H1 (cell line): ENCODE measurements around the gene RNF214. TPM values are rescaled to one million over a fixed set of nuclear protein-coding genes. Genes with fewer than 3 reads are reported as not detected.

Experiments
- CTCF ChIA-PET: fragments of 300-600 bp; sonication (Branson Sonifier 250); formaldehyde crosslinking; loops from one replicate; lab custom pipeline; 2021; ENCODE audit not compliant: partially characterized antibody; lab: Charles Lee
- POLR2A ChIA-PET: fragments of 300-600 bp; sonication (Branson Sonifier 250); formaldehyde crosslinking; loops from one replicate; lab custom pipeline; 2021; ENCODE audit warnings: inconsistent platforms; ENCODE audit not compliant: partially characterized antibody; lab: Charles Lee
- DNase-seq, 2 experiments: peaks; one replicate each; pipeline versions ENCODE4 v3.0.0 to v3.0.0-alpha.2; 2010 to 2022; ENCODE audit warnings: low spot score in 2 of 2, low read depth in 1 of 2, mixed read lengths in 1 of 2
- FAIRE-seq: peaks from 2 replicates; lab custom pipeline; 2011; peaks lifted over from hg19 to GRCh38; lab: Jason Lieb, UNC
- H2AFZ ChIP-seq: 2 replicates; pipeline ENCODE4 v1.8.1; 2012; ENCODE audit warnings: low read length, inconsistent platforms
- H2AK5ac ChIP-seq: 2 replicates; pipeline ENCODE4 v1.6.1; 2013; ENCODE audit warnings: low read depth, low read length
- H2BK120ac ChIP-seq: replicated peaks from 2 replicates; pipeline ENCODE3; 2013; ENCODE audit warnings: low read depth, low read length, inconsistent platforms
- H2BK12ac ChIP-seq: 2 replicates; pipeline ENCODE4 v1.6.1; 2013; ENCODE audit warnings: low read depth, low read length
- H2BK15ac ChIP-seq: 2 replicates; pipeline ENCODE4 v1.6.1; 2013; ENCODE audit warnings: low read length
- H2BK20ac ChIP-seq: 2 replicates; pipeline ENCODE4 v1.6.1; 2013; ENCODE audit warnings: low read length
- H2BK5ac ChIP-seq: 2 replicates; pipeline ENCODE4 v1.6.1; 2013; ENCODE audit warnings: low read depth, low read length
- H3K14ac ChIP-seq: 2 replicates; pipeline ENCODE4 v1.6.1; 2013; ENCODE audit warnings: inconsistent platforms; ENCODE audit not compliant: insufficient read length
- H3K18ac ChIP-seq: 2 replicates; pipeline ENCODE4 v1.6.1; 2013; ENCODE audit warnings: low read length; ENCODE audit errors: extremely low read depth
- H3K23ac ChIP-seq: 2 replicates; pipeline ENCODE4 v1.6.1; 2013; ENCODE audit warnings: inconsistent platforms; ENCODE audit not compliant: insufficient read length
- H3K23me2 ChIP-seq: 2 replicates; pipeline ENCODE4 v1.6.1; 2013; ENCODE audit warnings: low read depth, low read length
- H3K27ac ChIP-seq: 2 replicates; pipeline ENCODE4 v1.6.1; 2011; ENCODE audit warnings: low read depth, low read length, inconsistent platforms
- H3K27me3 ChIP-seq, 4 experiments: replicated peaks in 1 of 4; 1 replicate in 1 of 4; 2 replicates in 3 of 4; pipeline versions ENCODE4 v1.6.1 to v1.8.1; 2011 to 2013; ENCODE audit warnings: low read length in 3 of 4, mild to moderate bottlenecking in 3 of 4, inconsistent platforms in 2 of 4, mixed read lengths in 2 of 4, moderate library complexity in 1 of 4; ENCODE audit not compliant: control insufficient read depth in 3 of 4, insufficient read depth in 3 of 4; ENCODE audit errors: extremely low read depth in 1 of 4
- H3K36me3 ChIP-seq, 4 experiments: 2 replicates each; pipeline versions ENCODE4 v1.6.1 to v1.8.1; 2011 to 2013; ENCODE audit warnings: mild to moderate bottlenecking in 4 of 4, low read length in 3 of 4, moderate library complexity in 2 of 4, control low read depth in 1 of 4, inconsistent platforms in 1 of 4; ENCODE audit not compliant: insufficient read depth in 4 of 4, control insufficient read depth in 2 of 4
- H3K4ac ChIP-seq: replicated peaks from 2 replicates; pipeline ENCODE3; 2013; ENCODE audit warnings: low read length, low read depth, mixed read lengths, inconsistent platforms; ENCODE audit not compliant: insufficient read length
- H3K4me1 ChIP-seq, 4 experiments: replicated peaks in 1 of 4; 1 replicate in 1 of 4; 2 replicates in 3 of 4; pipeline versions ENCODE4 v1.6.1 to v1.8.1; 2011 to 2013; ENCODE audit warnings: low read length in 3 of 4, inconsistent platforms in 2 of 4, mixed read lengths in 1 of 4; ENCODE audit not compliant: insufficient read depth in 4 of 4, control insufficient read depth in 3 of 4
- H3K4me2 ChIP-seq, 2 experiments: 2 replicates each; pipeline versions ENCODE4 v1.6.1 to v1.8.1; 2011 to 2013; ENCODE audit warnings: low read depth in 2 of 2, low read length in 2 of 2, control low read depth in 1 of 2, inconsistent platforms in 1 of 2, mild to moderate bottlenecking in 1 of 2; ENCODE audit not compliant: insufficient read depth in 1 of 2
- H3K4me3 ChIP-seq, 4 experiments: fragments of 200-600, 300-600 bp in 1 of 4; sonication (generic), shearing (Covaris generic), sonication (Bioruptor Twin) in 1 of 4; 2 replicates each; pipeline versions ENCODE4 v1.5.1 to v1.8.1; 2011 to 2016; ENCODE audit warnings: low read length in 4 of 4, low read depth in 3 of 4, control low read depth in 2 of 4, inconsistent platforms in 2 of 4, mild to moderate bottlenecking in 2 of 4, mixed read lengths in 1 of 4, moderate library complexity in 1 of 4; ENCODE audit not compliant: insufficient read depth in 2 of 4; ENCODE audit errors: extremely low read depth in 1 of 4
- H3K56ac ChIP-seq: replicated peaks from 2 replicates; pipeline ENCODE3; 2013; ENCODE audit warnings: low read depth, mild to moderate bottlenecking, mixed read lengths, low read length, inconsistent platforms; ENCODE audit not compliant: insufficient read length
- H3K79me1 ChIP-seq: 2 replicates; pipeline ENCODE4 v1.6.1; 2013; ENCODE audit warnings: low read depth, low read length, control low read depth
- H3K79me2 ChIP-seq, 2 experiments: 2 replicates each; pipeline versions ENCODE4 v1.6.1 to v1.8.1; 2012 to 2013; ENCODE audit warnings: low read length in 2 of 2, mild to moderate bottlenecking in 2 of 2, inconsistent platforms in 1 of 2; ENCODE audit not compliant: insufficient read depth in 2 of 2, control insufficient read depth in 1 of 2
- H3K9ac ChIP-seq, 4 experiments: replicated peaks in 1 of 4; 1 replicate in 1 of 4; 2 replicates in 3 of 4; pipeline versions ENCODE4 v1.6.1 to v1.8.1; 2011 to 2013; ENCODE audit warnings: low read depth in 3 of 4, low read length in 3 of 4, control low read depth in 2 of 4, mild to moderate bottlenecking in 2 of 4, moderate library complexity in 2 of 4, inconsistent platforms in 1 of 4; ENCODE audit errors: extremely low read depth in 1 of 4
- H3K9me3 ChIP-seq, 2 experiments: 2 replicates each; pipeline versions ENCODE4 v1.6.1 to v1.8.1; 2012 to 2013; ENCODE audit warnings: mild to moderate bottlenecking in 2 of 2, moderate library complexity in 2 of 2, control low read depth in 1 of 2, inconsistent platforms in 1 of 2, low read depth in 1 of 2, low read length in 1 of 2, mixed read lengths in 1 of 2; ENCODE audit not compliant: insufficient read depth in 2 of 2
- H4K20me1 ChIP-seq, 2 experiments: replicated peaks in 1 of 2; 2 replicates each; pipeline versions ENCODE3 to v1.8.1; 2011 to 2013; ENCODE audit warnings: inconsistent platforms in 2 of 2, low read length in 2 of 2, mild to moderate bottlenecking in 1 of 2; ENCODE audit not compliant: insufficient read depth in 2 of 2, control insufficient read depth in 1 of 2
- H4K5ac ChIP-seq: 2 replicates; pipeline ENCODE4 v1.6.1; 2013; ENCODE audit warnings: low read length, low read depth, mixed read lengths, inconsistent platforms; ENCODE audit not compliant: insufficient read length
- H4K8ac ChIP-seq: 2 replicates; pipeline ENCODE4 v1.8.0; 2013; ENCODE audit warnings: mild to moderate bottlenecking, moderate library complexity, low read length, inconsistent platforms; ENCODE audit not compliant: insufficient read depth; ENCODE audit errors: extremely low read depth
- H4K91ac ChIP-seq: replicated peaks from 2 replicates; pipeline ENCODE3; 2013; ENCODE audit warnings: low read length, mixed read lengths, inconsistent platforms; ENCODE audit not compliant: insufficient read length
- CHD2 ChIP-seq: IDR thresholded peaks from 2 replicates; pipeline ENCODE4 v1.6.1; 2012; ENCODE audit warnings: low read length, improper control_type of control experiment
- CREB1 ChIP-seq: IDR thresholded peaks from 2 replicates; pipeline ENCODE4 v1.6.1; 2012; ENCODE audit warnings: inconsistent platforms
- CTBP2 ChIP-seq: IDR thresholded peaks from 2 replicates; pipeline ENCODE4 v1.7.0; 2011; ENCODE audit warnings: borderline replicate concordance, mild to moderate bottlenecking, moderate library complexity, mixed read lengths, low read length; ENCODE audit not compliant: insufficient read depth, insufficient read length
- RFX5 ChIP-seq: IDR thresholded peaks from 2 replicates; pipeline ENCODE4 v1.6.1; 2011; ENCODE audit warnings: low read depth, low read length, improper control_type of control experiment, borderline replicate concordance
- WGBS, 2 experiments: shearing (Covaris generic) in 1 of 2; methylation state at CpG; one replicate each; pipeline versions ENCODE4 v1.1.6 to v1.1.7; 2013 to 2015; ENCODE audit warnings: low lambda C conversion rate in 2 of 2, mixed read lengths in 2 of 2, inconsistent platforms in 1 of 2, low coverage in 1 of 2, missing lambda C conversion rate in 1 of 2; ENCODE audit not compliant: insufficient replicate concordance in 2 of 2, insufficient coverage in 1 of 2, insufficient read length in 1 of 2; ENCODE audit errors: extremely low coverage in 1 of 2, missing lambda C conversion rate in 1 of 2; 5-methylcytosine and 5-hydroxymethylcytosine counted together
- polyA plus RNA-seq, 7 experiments: library from polyadenylated mRNA; depleted of rRNA in 3 of 7; stranded (reverse) in 5 of 7; unstranded in 2 of 7; fragments of >200 nt in 5 of 7; fragments of 200-250 nt in 2 of 7; gene quantifications; 1 replicate in 5 of 7; 2 replicates in 1 of 7; 4 replicates in 1 of 7; pipeline versions ENCODE4 v1.2.1 to v1.2.3, GENCODE V29; 2011 to 2013; ENCODE audit warnings: missing spikeins in 2 of 7, mixed read lengths in 2 of 7
- total RNA-seq: library from RNA; stranded (reverse); fragmentation: NEBNext Ultra II Directional; extraction: Animal tissue kit (Norgen Biotek cat#: 25700); gene quantifications from 2 replicates; pipeline ENCODE4 v1.2.1, GENCODE V29; 2021

The RNF214 gene
- total and polyA plus RNA-seq, 2 of the 8 experiments (the other 6 are each of a cell fraction or from before 2014, with no cell fraction given), result 34.9 to 35.6 TPM

DNA sequence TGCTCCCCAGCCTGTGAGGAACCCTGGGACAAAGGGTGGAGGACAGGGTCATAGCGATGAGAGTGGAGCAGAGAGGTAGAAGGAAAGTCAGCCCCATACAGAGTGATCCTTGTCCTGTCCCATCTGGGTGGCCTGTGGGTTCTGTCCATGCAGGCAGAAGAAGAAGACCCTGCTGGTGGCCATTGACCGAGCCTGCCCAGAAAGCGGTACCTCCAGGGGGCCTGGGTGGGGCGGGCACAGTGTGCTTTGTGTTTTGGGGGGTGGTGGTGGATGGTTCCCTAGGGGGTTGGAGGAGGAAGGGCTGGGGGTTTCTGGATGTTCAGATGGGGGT lies 46.1 kb upstream of the RNF214 start:
- no peak overlapping the region for H4K5ac ChIP-seq
- no peaks in the 10 kb centered on the region for H3K79me1 ChIP-seq
- peaks cover 0 to 10% (median 3%) of the 10 kb centered on the region in 4 experiments; a peak in 3 of 8 replicates for H3K36me3 ChIP-seq
- no peak overlapping the region for H2BK15ac ChIP-seq
- no peak overlapping the region for H2BK20ac ChIP-seq
- H3K27ac ChIP-seq, result no peak overlapping the region
- H3K4ac ChIP-seq, result no peak overlapping the region
- H3K56ac ChIP-seq, result no peak overlapping the region
- H2AK5ac ChIP-seq, result no peak overlapping the region
- H3K23me2 ChIP-seq, result no peaks in the 10 kb centered on the region
- no peak overlapping the region for H3K23ac ChIP-seq
- H3K4me1 ChIP-seq, result no peaks in the 10 kb centered on the region
- H3K27me3 ChIP-seq, result no peaks in the 10 kb centered on the region
- H3K18ac ChIP-seq, result no peak overlapping the region
- no peak for DNase-seq
- WGBS, 2 experiments, result 88% methylated on average over 2 of the region's 4 CpGs; no CpG with 5 or more reads in 1 of the 2 experiments
- POLR2A ChIA-PET, result interaction anchor here (12.6 kb wide), 1 partner anchor 15 kb away, joined by 153 read pairs; the partner anchor contains the start of gene TAGLN
- H4K91ac ChIP-seq, result no peak overlapping the region
- no peaks in the 10 kb centered on the region for H3K79me2 ChIP-seq
- CTCF ChIA-PET, result interaction anchor here (13.4 to 14.0 kb wide), 2 partner anchors 12 to 38 kb away, joined by 249 to 359 read pairs; partner anchors contain the start of genes PCSK7, RNF214 and TAGLN
- no peak overlapping the region for H2BK5ac ChIP-seq
- TF ChIP-seq CREB1, result no peak
- TF ChIP-seq CHD2, result no peak
- TF ChIP-seq RFX5, result no peak
- no peak for TF ChIP-seq CTBP2
- no peak overlapping the region for H3K4me3 ChIP-seq
- no peak overlapping the region for H2AFZ ChIP-seq
- H3K14ac ChIP-seq, result no peak overlapping the region
- FAIRE-seq, result no peak
- no peaks in the 10 kb centered on the region for H3K9me3 ChIP-seq
- H3K4me2 ChIP-seq, result no peak overlapping the region
- no peak overlapping the region for H4K8ac ChIP-seq
- H3K9ac ChIP-seq, result no peak overlapping the region
- no peak overlapping the region for H2BK120ac ChIP-seq
- peaks cover 0 to 6% of the 10 kb centered on the region in 2 experiments for H4K20me1 ChIP-seq
- H2BK12ac ChIP-seq, result no peak overlapping the region
